GM06990 (cell line): Measurements from ENCODE around the gene CHCHD6.

Experiments
- DNase-seq: peaks from one replicate; pipeline ENCODE4 v3.0.0-alpha.2; 2011; ENCODE audit not compliant: insufficient read length; ENCODE audit errors: extremely low read depth
- H3K27me3 ChIP-seq: replicated peaks from 2 replicates; pipeline ENCODE4 v1.6.0; 2011; ENCODE audit warnings: low read length; ENCODE audit not compliant: control insufficient read depth, insufficient read depth
- H3K36me3 ChIP-seq: 2 replicates; pipeline ENCODE4 v1.5.1; 2011; ENCODE audit warnings: low read length; ENCODE audit not compliant: control insufficient read depth, insufficient read depth
- H3K4me3 ChIP-seq: replicated peaks from 2 replicates; pipeline ENCODE4 v1.5.1; 2011; ENCODE audit warnings: low read depth, mild to moderate bottlenecking, control low read depth, low read length
- CTCF ChIP-seq: IDR thresholded peaks from 2 replicates; pipeline ENCODE4 v1.5.1; 2011; ENCODE audit warnings: low read length, control low read depth, mild to moderate bottlenecking, inconsistent platforms; ENCODE audit not compliant: insufficient read depth, poor library complexity, severe bottlenecking

Gene CHCHD6

DNA sequence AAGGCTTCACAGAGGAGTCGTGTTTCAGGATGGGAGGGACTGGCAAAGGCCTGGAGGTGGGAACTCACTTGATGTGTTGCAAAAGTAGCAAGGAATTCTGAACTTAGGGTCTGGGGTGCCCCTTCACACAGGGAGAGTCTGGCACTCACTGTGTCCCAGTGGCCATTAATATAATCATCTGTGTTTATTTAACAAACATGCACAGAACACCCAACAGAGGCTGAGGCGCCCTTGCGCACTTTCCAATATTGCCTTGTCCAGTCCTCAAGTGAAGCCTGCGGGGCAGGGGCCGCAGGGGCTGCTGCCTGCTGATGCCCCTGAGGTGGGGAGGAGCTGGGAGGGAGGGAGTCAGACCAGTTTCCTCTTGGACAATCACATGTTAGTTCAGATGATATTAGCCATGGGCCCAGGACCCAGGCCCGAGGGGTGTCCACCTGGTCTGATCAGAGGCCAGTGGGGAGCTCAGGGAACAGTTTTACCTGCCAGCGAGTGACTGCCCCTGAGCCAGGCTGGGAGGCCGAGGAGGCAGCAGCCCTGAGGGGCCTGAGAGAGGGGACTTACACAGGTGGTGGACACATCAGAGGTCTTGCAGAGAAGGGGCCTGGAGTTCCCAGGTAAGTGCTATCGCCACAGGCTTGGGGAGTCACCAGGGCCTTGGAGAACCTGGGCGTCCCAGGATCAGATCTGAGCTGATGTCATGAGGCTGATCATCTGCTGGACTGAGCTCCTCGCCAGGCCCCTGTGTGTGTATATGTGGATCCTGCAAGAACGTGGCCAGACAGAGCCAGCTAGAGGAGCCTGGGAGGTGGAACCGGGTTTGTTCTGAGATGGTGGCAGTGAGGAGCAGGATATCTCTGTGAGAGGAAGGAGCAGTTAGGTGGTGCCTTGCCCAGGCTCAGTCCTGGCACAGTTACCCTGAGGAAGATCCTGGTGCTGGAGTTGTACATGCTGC, 35.3 kb upstream of the CHCHD6 start:
- TF ChIP-seq CTCF: no peak
- no peak for DNase-seq
- Histone ChIP-seq H3K27me3 (no peaks in the 10 kb centered on the region; the same call in 1 of the 2 replicates), H3K4me3 (no peak overlapping the region), H3K36me3 (no peaks in the 10 kb centered on the region)

DNA sequence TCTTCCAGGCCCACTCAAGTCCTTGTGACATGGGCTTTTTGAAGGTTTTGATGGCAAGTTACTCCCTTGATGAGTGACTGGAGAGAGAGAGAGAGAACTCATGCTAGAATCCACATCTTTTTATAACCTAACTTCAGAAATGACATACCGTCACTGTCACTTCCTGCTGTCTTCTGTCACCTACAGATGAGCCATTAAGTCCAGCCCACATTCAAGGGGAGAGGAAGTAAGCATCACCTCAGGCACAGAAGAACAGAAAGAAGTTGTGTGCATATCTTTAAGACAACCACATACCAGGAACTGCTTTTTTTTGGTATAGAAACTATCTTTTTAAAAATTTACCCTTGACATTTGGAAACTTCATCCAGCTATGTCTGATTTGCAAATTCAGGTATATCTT, 32.5 kb upstream of the CHCHD6 start:
- DNase-seq: peak; percentile 18
- no peaks in the 10 kb centered on the region for H3K36me3 ChIP-seq
- no peak overlapping the region for H3K4me3 ChIP-seq
- no peak for TF ChIP-seq CTCF
- no peaks in the 10 kb centered on the region for H3K27me3 ChIP-seq

GRCh38 chr3:126672340-126672739, 31.7 kb upstream of the CHCHD6 start:
- no peaks in the 10 kb centered on the region for H3K36me3 ChIP-seq
- H3K27me3 ChIP-seq: no peaks in the 10 kb centered on the region
- DNase-seq: no peak
- no peak for TF ChIP-seq CTCF
- no peak overlapping the region for H3K4me3 ChIP-seq

DNA sequence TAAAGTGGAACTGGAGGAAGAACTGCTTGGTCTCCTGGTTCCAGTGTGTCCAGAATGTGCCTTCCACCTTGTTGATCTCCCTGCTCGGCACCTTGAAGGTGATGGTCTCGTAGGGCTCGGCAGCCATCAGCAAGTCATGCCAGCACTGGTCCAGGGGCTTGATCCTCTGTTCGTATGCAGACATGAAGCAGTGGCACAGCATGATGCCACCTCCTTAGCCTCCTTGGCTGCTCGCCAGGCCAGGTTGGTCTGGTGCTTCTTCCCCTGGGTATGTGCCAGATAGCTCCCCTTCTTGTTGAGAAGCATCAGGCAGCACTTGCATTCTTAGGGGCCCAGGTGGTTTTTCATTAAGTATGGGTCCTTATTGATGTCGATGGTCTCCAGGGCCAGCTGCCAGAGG, 31.3 kb upstream of the CHCHD6 start:
- Histone ChIP-seq H3K36me3 (no peaks in the 10 kb centered on the region), H3K4me3 (no peak overlapping the region), H3K27me3 (no peaks in the 10 kb centered on the region)
- no peak for DNase-seq
- no peak for TF ChIP-seq CTCF

GRCh38 chr3:126676919-126677705, 26.9 kb upstream of the CHCHD6 start:
- no peak for TF ChIP-seq CTCF
- no peaks in the 10 kb centered on the region; the same call in 1 of the 2 replicates for H3K27me3 ChIP-seq
- no peak for DNase-seq
- H3K4me3 ChIP-seq: no peak overlapping the region
- no peaks in the 10 kb centered on the region for H3K36me3 ChIP-seq
